Putamen (tissue), 1 donor: Measurements from ENCODE around the gene PAQR4.
"Not testable (repeated sequence)": the region's sequence is repeated elsewhere in the genome, so short reads cannot be mapped to it uniquely, and the experiment has no call there.

Source experiments
- DNase-seq: peaks from one replicate; pipeline ENCODE4 v3.0.0-alpha.2; 2016; ENCODE audit warnings: low spot score

Gene PAQR4

GRCh38 chr16:2943716-2944115 lies 25.4 kb upstream of the PAQR4 start:
- DNase-seq, result not testable (repeated sequence)

DNA sequence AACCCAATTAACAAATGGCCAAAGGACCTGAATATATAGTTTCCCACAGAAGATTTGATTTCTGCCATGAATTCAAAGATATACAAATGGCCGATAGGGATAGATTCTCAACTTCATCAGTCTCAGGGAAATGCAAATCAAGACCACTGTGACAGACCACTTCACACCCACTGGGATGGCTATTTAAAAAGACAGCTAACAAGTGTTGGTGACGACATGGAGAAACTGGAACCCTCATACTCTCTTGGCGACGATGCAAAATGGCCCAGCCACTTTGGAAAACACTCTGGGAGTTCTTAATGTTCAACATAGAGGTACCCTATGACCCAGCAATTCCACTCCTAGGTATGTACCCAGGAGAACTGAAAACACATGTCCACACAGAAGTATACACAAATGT lies 22.5 kb upstream of the PAQR4 start:
- no peak for DNase-seq

DNA sequence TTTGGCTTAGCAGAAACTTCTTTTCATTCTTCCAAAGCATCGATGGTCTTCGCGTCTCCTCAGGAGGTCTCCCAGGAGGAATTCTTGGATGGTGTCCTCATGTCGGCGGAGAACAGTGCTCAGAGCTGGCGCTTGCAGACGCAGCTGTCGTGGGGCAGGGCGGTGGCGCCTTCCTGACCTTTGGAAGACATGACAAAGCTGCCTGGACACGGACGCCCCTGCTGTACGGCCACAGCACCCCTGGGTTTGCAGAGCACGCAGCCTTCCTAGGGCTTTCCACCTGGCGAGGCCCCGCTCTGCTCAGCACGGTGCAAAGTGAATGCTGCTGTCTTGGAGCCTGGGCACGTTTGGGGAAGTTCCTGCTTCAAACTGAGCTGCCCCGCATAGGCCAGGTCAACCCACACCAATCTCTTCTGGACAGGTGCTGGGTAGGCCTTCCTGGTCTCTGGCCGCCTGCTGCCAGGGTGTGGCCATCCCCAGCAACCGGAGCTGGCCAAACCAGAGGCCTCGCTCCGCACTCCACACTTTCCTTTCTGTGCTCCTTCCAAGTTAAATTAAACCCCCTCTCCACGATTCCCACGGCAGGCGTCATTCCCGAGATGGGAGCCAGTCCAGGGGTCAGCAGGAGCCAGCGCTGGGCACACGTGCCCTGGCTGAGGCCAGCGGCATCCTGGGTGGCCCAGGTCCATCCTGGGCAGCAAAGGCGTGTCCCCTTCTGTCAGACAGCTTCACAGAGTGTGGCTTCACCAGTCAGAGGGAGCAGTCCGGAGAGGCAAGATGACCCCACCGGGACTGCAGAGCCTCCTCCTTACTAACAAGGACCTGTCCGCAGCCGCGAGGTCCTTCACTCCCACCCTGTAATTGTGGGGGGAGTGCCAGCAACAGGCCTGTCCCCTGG lies 20.1 kb upstream of the PAQR4 start:
- no peak for DNase-seq

DNA sequence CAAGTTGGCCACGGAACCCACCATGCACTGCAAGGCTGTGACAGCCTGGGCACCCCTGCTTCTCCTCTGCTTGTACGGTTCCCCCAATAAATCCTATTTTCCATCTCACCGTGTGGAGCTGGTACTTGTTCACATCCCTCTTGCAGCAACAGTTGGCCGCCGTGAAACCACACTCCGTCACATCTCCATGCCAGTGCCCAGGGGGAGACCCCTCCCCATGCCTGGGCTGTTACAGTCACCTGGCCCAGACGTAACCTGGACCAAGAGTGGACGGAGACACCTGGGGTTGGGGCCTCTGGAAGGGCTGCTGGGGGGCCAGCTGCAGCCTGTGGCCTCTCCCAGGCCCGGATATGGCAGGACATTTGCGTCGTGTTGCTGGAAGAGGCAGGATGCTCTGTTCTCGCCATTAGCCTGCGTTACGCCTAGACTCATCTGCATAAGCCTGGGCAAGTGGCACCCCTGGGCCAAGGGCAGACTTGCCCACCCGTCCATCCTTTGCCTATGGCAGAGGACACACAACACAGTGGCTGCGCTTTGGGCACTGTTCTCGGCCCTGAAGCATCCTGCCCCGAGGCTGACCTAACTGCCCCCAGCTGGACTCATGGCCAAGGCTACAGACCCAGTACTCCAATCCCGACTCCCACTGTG lies 19.3 kb upstream of the PAQR4 start:
- DNase-seq, result no peak

GRCh38 chr16:2950353-2950724 lies 18.8 kb upstream of the PAQR4 start:
- no peak for DNase-seq

GRCh38 chr16:2950773-2951172 lies 18.4 kb upstream of the PAQR4 start:
- DNase-seq, result no peak

DNA sequence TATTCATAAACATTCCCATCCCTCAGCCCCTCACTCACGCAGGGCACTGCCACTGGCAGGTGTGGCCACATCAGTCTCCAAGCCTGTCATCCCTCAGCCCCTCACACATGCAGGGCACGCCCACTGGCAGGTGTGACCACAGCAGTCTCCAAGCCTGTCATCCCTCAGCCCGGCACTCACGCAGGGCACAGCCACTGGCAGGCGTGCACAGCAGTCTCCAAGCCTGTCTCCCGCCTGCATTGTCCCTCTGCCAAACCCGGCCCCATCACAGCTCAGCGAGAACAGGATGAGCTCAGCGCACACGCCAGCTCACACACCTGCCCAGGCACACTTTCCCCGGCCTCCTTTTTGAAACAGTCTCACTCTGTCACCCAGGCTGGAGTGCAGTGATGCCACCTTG lies 16.5 kb upstream of the PAQR4 start:
- DNase-seq, result no peak

DNA sequence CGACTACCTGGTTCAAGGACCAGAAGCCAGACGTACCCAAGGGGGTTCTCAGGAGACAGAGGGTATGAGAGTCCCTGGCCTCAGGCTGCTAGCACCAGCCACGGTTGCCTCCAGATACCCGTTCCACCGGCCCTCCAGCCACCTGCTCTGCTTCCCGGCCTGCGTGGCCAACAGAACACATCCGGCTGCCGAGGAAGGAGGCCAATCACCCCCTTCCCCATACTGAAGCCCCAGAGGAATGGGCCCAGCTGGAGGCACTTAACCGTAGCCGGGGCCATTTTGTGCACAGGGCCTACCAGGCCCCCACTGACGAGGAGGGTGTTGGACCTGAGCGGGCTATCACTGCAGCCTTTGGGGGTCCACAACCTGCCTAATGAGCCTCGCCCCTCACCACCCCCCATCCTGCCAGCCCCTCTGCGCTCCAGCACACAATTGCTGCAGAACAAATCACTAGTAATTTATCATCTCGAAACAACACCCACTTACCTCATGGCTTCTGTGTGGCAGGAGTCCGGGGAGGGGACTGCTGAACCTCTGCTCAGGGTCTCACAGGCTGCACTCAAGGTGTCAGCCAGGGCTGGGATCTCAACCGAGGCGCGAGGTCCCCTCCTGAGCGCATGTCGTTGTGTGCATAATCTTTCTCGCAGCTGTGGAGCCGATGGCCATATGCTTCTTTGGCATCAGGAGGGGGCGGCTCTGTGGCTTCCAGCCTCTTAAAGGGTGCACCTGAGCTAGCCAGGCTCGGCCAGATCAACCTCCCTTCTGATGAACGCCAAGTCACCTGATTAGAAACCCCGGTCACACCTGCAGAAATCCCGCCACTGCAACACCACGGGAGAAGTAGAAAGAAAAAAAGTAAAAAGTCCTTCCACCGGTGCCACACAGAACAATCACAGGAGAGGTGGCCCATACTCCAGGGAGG lies 15.2 kb upstream of the PAQR4 start:
- DNase-seq, result no peak

DNA sequence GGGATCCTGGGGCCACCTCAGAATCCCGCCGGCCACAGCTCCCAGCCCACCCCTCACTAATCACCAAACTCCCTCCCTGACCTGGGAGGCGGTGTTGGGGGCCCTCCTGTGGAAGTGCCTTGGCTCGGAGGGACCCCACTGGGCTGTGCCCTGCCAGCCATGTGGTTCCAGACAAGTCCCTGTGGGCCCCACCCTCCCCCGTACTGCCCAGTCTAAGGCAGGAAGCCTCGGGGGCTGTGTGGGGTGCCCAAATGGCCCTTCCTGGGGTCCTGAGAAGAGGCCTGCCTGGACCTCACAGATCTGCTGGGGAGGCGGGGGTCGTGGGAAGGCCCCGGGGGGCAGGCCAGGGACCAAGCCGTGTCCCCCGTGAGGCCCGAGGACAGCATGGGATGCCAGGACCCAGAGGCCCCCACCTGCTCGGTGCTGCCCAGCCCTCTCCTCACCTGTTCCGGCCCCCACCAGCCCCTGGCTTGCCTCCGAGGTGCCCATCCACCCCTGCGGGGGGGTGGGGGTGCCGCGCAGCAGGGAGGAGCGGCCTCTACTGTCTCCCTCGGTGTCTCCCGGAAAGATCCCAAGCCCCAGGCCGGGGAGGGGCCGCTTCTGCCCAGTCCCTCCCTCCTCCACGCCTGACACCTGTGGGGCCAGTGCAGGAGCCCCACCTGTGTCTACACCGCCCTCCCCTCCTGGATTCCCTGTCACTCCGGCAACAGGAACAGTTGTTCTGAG lies 14.3 kb upstream of the PAQR4 start:
- DNase-seq, result no peak

DNA sequence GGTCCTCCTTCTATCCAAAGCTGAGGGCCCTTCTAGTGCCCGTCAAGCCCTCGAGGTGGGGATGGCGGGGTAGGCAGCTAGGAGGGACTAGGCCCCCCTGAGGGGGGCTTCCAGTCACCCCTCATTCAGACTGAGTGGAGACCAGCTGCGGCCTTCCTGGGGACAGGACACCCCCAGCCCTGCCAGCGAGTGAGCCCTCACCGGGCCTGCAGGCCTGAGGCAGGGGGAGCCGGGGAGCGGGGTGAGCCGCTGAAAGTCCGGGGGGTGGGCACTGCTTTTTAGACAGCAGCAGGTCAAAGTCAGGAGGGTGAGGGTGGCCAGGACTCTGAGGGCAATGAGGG lies 13.7 kb upstream of the PAQR4 start:
- DNase-seq, result no peak

GRCh38 chr16:2955779-2956578 lies 13.2 kb upstream of the PAQR4 start:
- no peak for DNase-seq

DNA sequence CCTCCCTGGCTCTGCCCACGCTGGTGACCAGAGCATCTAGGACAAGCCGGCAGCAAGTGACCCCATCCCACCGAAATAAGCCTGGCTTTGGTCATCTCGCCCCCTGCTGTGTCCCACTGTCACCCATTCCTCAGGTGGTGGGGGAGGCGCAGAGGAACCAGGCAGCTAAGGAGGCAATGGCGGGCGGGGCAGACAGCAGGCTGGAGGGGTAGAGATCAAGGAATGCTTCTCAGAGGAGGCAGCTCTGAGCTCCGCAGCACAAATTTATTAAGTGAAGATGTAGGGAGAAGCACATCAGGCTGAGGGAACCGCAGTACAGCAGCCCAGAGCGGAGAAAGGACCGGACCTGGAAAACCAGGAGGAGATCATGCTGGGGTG lies 12.6 kb upstream of the PAQR4 start:
- DNase-seq, result no peak

- no peak for DNase-seq
These were observed 9.9 kb upstream of the PAQR4 start for GRCh38 chr16:2959206-2959605.

DNA sequence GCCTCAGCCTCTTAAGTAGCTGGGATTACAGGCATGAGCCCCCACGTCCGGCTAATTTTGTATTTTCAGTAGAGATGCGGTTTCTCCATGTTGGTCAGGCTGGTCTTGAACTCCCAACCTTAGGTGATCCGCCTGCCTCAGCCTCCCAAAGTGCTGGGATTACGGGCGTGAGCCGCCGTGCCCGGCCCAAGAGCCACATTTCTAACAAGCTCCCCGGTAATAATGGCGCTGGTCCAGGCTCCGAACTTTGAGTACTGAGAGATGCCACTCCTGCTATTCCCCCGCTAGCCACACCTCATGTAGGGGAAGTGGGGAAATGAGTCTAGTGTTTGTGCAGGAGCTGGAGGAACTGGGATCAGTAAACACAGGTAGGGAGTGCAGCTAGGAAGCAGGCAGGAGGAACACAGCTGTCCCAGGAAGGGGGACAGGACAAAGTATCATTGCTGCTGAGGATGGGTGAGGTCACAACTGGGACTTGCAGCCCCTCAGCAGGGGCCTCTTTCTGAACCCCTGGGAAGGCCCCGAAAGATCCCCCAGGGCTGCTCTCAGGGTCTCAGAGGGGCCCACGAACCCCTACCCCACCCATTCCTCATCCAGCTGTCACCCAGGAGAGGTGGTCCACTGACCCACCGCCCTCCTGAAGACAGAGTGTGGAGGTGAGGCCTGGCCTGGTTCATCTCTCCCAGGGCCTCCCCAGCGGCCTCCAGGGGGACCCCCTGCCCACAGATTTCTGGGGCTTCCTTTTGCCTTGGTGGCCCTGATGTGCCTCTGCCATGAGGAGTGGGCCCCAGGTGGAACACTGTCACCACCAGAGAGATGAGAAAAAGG lies 8.8 kb upstream of the PAQR4 start:
- no peak for DNase-seq

DNA sequence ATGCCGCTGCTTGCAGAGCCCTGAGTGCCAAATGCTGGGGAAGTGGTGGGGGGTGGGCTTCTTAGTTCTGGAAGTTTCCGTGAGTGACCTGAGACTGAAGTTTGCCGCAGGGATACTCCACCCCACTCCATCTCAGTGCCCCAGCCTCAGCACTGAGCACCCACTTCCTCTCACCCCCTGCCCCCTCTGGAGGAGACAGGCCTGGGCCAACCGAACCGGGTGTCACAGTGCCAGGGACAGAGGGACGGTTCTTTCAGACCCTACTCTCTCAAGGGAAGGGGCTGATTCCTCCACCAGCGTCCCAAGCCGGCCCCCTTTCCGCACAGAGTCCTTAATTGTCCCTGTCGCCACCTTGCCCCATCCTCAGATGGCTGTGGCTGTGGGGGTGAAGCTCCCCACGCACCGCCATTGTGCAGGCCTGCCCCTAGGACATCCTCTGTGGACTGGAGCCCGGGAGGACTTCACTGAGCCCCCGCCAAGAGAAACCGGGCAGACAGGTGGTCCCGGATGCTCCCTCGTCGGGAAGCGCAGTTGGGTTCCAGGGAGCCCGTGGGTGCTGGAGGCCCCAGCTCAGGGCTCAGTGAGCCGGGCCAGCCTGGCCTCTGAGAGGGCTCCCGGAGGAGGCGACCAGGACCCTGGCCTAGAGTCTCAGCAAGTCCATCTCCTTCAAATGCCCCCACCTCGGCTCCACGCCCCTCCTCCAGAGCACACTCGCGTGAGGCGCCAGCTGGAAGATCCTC lies 6.6 kb upstream of the PAQR4 start:
- no peak for DNase-seq

GRCh38 chr16:2963074-2963722 lies 6.0 kb upstream of the PAQR4 start:
- no peak for DNase-seq

GRCh38 chr16:2963723-2964474 lies 5.2 kb upstream of the PAQR4 start, which contains the start of gene KREMEN2:
Gene KREMEN2 (plus strand): TSS chr16:2964275. CDS start chr16:2964521, 246 bp downstream.
- DNase-seq, result no peak
